Umbilical cord (tissue), 2 donors: ENCODE measurements around the gene EPB42. TPM values are rescaled to one million over a fixed set of nuclear protein-coding genes. Genes with fewer than 3 reads are reported as not detected.
A peak's percentile ranks its signal among the peaks of the same experiment; 100 is the strongest.
"Not testable (repeated sequence)": the region's sequence is repeated elsewhere in the genome, so short reads cannot be mapped to it uniquely, and the experiment has no call there.

Experiments
- DNase-seq: peaks from one replicate; pipeline ENCODE4 v3.0.0-alpha.2; 2015; ENCODE audit warnings: low spot score
- total RNA-seq: library from RNA; depleted of rRNA; stranded (reverse); fragments of >200 nt; gene quantifications from one replicate; pipeline ENCODE4 v1.2.3, GENCODE V29; 2014; ENCODE audit warnings: low replicate concordance; ENCODE audit not compliant: insufficient read depth

EPB42 gene
- total RNA-seq, 1 donor from 2014 or later = 7.0 TPM

GRCh38 chr15:43185157-43186002 lies 35.4 kb downstream of the EPB42 start, which contains the start of gene CCNDBP1:
CCNDBP1 (plus strand) TSS chr15:43185403; CDS start chr15:43185499, 96 bp downstream.
- peak; percentile 86 for DNase-seq

DNA sequence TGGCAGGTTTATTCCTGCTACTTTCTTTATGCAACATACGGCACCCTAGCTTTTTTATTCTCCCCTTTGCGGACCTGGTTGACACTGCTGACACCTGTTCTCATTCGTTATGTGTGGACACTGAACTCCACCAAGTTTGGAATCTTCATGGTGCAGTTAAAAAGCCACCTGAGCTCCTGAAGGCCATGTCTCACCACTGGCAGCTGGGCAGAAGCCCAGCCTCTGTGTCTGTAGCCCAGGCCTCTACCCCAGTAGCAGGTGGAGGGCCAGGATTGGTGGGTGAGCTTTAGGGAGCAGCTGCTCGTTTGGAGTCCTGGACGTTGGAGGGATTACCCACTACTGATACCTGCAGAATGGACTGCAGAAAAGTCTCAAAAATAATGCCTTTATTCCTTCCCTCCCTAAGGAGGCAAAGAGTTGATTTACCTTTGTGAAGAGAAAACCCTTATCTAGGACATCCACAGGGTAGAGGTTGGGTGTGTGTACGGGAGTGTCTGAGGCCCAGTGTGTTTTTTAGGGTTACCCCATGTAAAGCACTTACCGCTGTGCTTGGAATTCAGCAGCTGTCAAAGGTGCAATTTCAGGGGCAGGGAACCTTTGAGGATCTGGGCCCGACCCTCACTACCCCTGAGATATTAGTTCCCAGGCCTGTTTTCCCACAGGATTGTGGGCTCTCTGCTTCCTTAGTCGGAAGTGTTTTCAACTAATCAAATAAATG lies 36.3 kb downstream of the EPB42 start:
- DNase-seq = no peak

- no peak for DNase-seq
Observed at GRCh38 chr15:43183270-43183669, 37.5 kb downstream of the EPB42 start.

DNA sequence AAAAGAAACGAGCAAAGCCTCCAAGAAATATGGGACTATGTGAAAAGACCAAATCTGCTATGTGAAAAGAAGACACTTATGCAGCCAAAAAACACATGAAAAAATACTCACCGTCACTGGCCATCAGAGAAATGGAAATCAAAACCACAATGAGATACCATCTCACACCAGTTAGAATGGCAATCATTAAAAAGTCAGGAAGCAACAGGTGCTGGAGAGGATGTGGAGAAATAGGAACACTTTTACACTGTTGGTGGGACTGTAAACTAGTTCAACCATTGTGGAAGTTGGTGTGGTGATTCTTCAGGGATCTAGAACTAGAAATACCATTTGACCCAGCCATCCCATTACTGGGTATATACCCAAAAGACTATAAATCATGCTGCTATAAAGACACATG lies 43.7 kb downstream of the EPB42 start:
- DNase-seq = not testable (repeated sequence)

GRCh38 chr15:43175656-43176309 lies 45.0 kb downstream of the EPB42 start:
- DNase-seq = not testable (repeated sequence)

DNA sequence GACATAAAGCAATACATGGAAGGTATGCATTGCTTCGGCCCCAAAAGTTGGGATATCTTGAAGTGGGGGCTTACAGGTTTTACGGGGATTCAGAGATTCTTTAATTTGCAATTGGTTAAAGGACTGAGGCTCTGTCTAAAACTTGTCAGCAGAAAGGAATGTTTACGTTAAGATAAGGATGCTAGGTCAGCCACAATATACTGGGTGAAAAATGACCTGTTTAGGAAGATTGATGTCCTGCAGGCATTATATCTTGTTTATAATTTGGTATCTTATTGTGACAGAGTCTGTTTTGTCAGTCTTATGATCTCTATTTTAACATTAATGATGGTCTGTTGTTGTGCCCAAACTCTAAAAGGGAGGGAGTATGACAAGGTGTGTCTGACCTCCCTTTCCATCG lies 50.9 kb downstream of the EPB42 start:
- no peak for DNase-seq

- no peak for DNase-seq
Observed at GRCh38 chr15:43168192-43169107, 52.4 kb downstream of the EPB42 start.

- not testable (repeated sequence) for DNase-seq
Observed at GRCh38 chr15:43167261-43167660, 53.6 kb downstream of the EPB42 start.

DNA sequence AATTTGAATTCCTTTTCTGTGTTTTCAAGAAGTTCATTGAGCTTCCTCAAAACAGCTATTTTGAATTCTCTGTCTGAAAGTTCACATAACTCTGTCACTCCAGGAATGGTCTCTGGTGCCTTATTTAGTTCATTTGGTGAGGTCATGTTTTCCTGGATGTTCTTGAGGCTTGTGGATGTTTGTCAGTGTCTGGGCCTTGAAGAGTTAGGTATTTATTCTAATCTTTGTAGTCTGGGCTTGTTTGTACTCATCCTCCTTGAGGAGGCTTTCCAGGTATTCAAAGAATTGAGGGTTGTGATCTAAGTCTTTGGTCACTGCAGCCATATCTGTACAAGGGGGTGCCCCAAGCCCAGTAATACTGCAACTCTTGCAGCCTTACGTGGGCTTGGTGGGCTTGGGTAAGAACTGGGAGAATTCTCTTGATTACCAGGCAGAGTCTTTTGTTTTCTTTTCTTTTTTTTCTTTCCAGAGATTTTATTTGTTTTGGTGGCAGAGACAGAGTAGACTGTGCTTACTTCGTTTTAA lies 55.0 kb downstream of the EPB42 start:
- no peak for DNase-seq

- no peak for DNase-seq
Observed at GRCh38 chr15:43153269-43153668, 67.5 kb downstream of the EPB42 start.

DNA sequence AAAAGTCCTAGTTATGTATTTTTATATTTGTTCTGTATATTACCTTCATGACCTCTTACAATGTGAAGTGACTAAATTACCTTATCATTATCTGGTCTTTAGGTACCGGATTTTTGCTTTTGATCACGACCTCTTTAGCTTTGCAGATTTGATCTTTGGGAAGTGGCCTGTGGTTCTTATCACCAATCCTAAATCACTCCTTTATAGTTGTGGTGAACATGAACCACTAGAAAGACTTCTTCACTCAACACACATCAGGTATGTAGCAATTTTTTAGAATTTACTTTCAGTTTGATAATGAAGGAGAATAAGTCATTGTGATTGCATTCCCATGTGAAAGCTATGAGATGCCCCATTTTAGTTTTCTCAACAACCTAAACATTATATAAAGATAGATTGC lies 69.1 kb downstream of the EPB42 start:
- DNase-seq = no peak

DNA sequence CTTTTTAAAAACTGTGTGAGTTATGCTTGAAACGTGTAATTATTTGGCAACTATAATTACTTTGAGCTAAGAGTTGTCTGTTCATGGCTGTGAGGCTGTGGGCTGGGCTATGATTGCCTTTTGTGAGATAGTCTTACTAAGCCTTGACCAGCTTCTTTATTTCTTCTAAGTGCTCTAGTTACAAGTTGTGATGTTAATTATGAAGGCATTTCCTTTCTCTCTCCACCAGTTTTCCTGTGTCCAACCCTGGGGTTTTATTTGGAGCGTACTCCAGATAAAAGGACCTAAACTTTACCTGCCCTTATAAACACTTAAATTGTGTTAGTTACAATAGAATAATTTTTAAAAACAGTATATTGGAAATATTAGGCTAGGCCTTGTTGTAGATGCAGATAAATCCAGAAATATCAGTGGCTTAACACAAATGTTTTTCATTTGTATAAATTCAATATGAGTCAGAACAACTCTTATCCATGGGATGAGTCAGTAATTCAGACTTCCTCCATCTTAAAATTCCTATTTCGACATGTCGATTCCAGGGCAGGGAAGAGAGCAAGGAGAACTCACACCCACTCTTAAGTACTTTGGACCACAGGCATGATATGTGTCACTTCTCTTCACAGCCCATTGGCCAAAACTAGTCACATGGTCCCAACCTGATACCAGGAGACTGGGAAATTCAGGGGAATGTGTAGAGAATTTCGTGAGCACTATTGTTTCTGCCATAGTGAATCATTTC lies 70.5 kb downstream of the EPB42 start:
- DNase-seq = no peak

Other genes with a start within 250 kb of the EPB42 start
- gene UBR1, start 115.0 kb downstream of the EPB42 start, total RNA-seq = 56.3 TPM
- 75.8 TPM for gene TMEM62, start 87.4 kb downstream of the EPB42 start, total RNA-seq
- gene CCNDBP1, start 35.6 kb downstream of the EPB42 start, total RNA-seq = 90.5 TPM
- gene TGM5, start 45.9 kb upstream of the EPB42 start, total RNA-seq = 13.7 TPM
- gene TGM7, start 81.2 kb upstream of the EPB42 start, total RNA-seq = not detected
- gene LCMT2, start 109.6 kb upstream of the EPB42 start, total RNA-seq = 16.1 TPM
- gene ZSCAN29, start 150.0 kb upstream of the EPB42 start, total RNA-seq = 18.8 TPM
- 11.1 TPM for gene TUBGCP4, start 150.1 kb upstream of the EPB42 start, total RNA-seq